HepG2 (cell line): ENCODE data around the gene COG5. TPM values are rescaled to one million over a fixed set of nuclear protein-coding genes. Genes with fewer than 3 reads are reported as not detected.

Experiments used
- CCDC6 ChIP-seq: sonication (generic); formaldehyde crosslinking; IDR thresholded peaks from 2 replicates; pipeline ENCODE4 v1.8.1; 2022; ENCODE audit warnings: mild to moderate bottlenecking, missing genetic modification reagents, moderate library complexity
- DZIP1 ChIP-seq: sonication (generic); formaldehyde crosslinking; IDR thresholded peaks from 2 replicates; pipeline ENCODE4 v1.5.0; 2020; ENCODE audit warnings: mild to moderate bottlenecking, missing genetic modification reagents
- KLF9 ChIP-seq: IDR thresholded peaks from 2 replicates; pipeline ENCODE4 v1.6.1; 2016; ENCODE audit warnings: low read depth
- NR2F6 ChIP-seq, 2 experiments: IDR thresholded peaks; 2 replicates each; pipeline ENCODE4 v1.6.1; 2016; ENCODE audit warnings: antibody characterized with exemption in 1 of 2, mild to moderate bottlenecking in 1 of 2
- POGZ ChIP-seq: sonication (generic); formaldehyde crosslinking; IDR thresholded peaks from 2 replicates; pipeline ENCODE4 v1.4.0; 2020; ENCODE audit warnings: mild to moderate bottlenecking, missing genetic modification reagents
- POLR2G ChIP-seq: fragments of 200-400 bp; formaldehyde crosslinking; IDR thresholded peaks from 2 replicates; pipeline ENCODE4 v1.6.1; 2018; ENCODE audit warnings: mild to moderate bottlenecking, low read depth, low read length, moderate library complexity
- SKI ChIP-seq: fragments of 450-650 bp; IDR thresholded peaks from one replicate; pipeline ENCODE4 v1.6.1; 2018; ENCODE audit warnings: mild to moderate bottlenecking; ENCODE audit not compliant: partially characterized antibody
- SMAD9 ChIP-seq: sonication (generic); formaldehyde crosslinking; IDR thresholded peaks from 2 replicates; pipeline ENCODE4 v1.5.1; 2020; ENCODE audit warnings: mild to moderate bottlenecking, missing genetic modification reagents
- ZFP36L1 ChIP-seq: sonication (generic); formaldehyde crosslinking; IDR thresholded peaks from 2 replicates; pipeline ENCODE4 v1.8.0; 2022; ENCODE audit warnings: mild to moderate bottlenecking, missing genetic modification reagents, moderate library complexity
- ZGPAT ChIP-seq: IDR thresholded peaks from 2 replicates; pipeline ENCODE4 v1.6.1; 2016; ENCODE audit warnings: mild to moderate bottlenecking
- ZNF484 ChIP-seq: sonication (generic); formaldehyde crosslinking; IDR thresholded peaks from 2 replicates; pipeline ENCODE4 v1.5.1; 2020; ENCODE audit warnings: mild to moderate bottlenecking, low read depth, missing genetic modification reagents, borderline replicate concordance
- polyA plus RNA-seq, 8 experiments: library from polyadenylated mRNA; depleted of rRNA in 3 of 8; stranded (reverse) in 7 of 8; unstranded in 1 of 8; fragments of >200 nt; fragmentation: Illumina TruSeq in 4 of 8; extraction: Trizol in 4 of 8; gene quantifications; 2 replicates each; pipeline versions ENCODE4 v1.2.1 to v1.2.3, GENCODE V29; 2011 to 2016; ENCODE audit warnings: low read depth in 4 of 8, missing spikeins in 1 of 8, mixed read lengths in 1 of 8; ENCODE audit not compliant: insufficient read depth in 1 of 8
- total RNA-seq, 5 experiments: library from RNA; depleted of rRNA; stranded (reverse); fragments of >200 nt; fragmentation: Illumina TruSeq; extraction: Trizol; gene quantifications; 2 replicates each; pipeline ENCODE4 v1.2.3, GENCODE V29; 2016; ENCODE audit warnings: low read depth in 1 of 5
- TF ChIP-seq, protein P1 (sequence below): sonication (generic); formaldehyde crosslinking; IDR thresholded peaks from one replicate; pipeline ENCODE4 v1.5.1; 2020; ENCODE audit warnings: mild to moderate bottlenecking, missing genetic modification reagents; ENCODE audit errors: not compliant biosample characterization
- TF ChIP-seq, protein P2 (sequence below): IDR thresholded peaks from 2 replicates; pipeline ENCODE4 v1.6.1; 2016; ENCODE audit warnings: missing genetic modification reagents, missing compliant biosample characterization

The COG5 gene
- total and polyA plus RNA-seq, 2 of the 13 experiments (the other 11 are each of a cell fraction or from before 2014, with no cell fraction given): 20.4 to 31.3 TPM

DNA sequence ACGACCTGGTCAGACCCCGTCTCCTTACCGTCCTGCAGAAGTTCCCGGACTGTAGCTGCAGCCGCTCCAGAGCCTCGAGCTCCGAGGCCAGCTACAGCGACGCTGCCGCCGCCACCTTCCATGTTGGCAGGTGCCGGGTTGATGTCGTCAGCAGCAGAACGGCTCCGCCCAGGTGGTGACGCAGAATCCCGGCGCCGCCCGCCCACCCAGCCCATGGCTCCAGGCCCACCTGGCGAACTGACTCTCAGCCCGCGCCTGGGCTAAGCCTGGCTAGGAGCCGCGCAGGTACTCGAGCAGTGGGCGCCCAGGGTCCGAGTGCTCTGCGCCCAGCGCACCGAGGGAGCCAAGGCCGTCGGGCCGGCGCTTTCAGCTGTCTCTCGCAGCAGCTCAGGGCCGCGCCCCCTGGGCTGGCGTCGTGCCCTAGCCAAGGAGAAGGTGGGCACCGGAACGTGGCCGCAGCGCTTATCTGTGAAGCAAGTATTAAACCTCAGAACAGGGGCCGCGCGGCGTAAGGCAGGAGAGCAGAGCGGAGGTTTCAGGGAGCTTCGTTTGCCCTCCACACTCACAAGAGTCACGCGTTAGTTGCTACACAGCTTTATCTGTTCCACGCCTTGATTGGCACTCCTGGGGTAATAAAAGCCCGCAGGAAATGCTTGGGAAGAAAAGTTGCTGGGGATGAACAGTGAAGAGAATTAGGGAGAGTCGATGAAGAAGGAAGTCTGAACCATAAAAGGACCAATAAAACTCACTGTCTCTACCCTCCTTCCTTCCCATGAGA lies at the start of gene COG5, which contains the start of gene DUS4L (continued):
- peak; percentile 92 for TF ChIP-seq POLR2G
- TF ChIP-seq ZNF484 (CRISPR knock-in tag): no peak
- no peak for TF ChIP-seq NR2F6 (IDR thresholded peaks at IDR 0.05)
- TF ChIP-seq NR2F6 (CRISPR knock-in tag; IDR thresholded peaks at IDR 0.05): peak; percentile 37
- peak; percentile 93 for TF ChIP-seq ZGPAT (CRISPR knock-in tag)
- TF ChIP-seq, protein P1, sequence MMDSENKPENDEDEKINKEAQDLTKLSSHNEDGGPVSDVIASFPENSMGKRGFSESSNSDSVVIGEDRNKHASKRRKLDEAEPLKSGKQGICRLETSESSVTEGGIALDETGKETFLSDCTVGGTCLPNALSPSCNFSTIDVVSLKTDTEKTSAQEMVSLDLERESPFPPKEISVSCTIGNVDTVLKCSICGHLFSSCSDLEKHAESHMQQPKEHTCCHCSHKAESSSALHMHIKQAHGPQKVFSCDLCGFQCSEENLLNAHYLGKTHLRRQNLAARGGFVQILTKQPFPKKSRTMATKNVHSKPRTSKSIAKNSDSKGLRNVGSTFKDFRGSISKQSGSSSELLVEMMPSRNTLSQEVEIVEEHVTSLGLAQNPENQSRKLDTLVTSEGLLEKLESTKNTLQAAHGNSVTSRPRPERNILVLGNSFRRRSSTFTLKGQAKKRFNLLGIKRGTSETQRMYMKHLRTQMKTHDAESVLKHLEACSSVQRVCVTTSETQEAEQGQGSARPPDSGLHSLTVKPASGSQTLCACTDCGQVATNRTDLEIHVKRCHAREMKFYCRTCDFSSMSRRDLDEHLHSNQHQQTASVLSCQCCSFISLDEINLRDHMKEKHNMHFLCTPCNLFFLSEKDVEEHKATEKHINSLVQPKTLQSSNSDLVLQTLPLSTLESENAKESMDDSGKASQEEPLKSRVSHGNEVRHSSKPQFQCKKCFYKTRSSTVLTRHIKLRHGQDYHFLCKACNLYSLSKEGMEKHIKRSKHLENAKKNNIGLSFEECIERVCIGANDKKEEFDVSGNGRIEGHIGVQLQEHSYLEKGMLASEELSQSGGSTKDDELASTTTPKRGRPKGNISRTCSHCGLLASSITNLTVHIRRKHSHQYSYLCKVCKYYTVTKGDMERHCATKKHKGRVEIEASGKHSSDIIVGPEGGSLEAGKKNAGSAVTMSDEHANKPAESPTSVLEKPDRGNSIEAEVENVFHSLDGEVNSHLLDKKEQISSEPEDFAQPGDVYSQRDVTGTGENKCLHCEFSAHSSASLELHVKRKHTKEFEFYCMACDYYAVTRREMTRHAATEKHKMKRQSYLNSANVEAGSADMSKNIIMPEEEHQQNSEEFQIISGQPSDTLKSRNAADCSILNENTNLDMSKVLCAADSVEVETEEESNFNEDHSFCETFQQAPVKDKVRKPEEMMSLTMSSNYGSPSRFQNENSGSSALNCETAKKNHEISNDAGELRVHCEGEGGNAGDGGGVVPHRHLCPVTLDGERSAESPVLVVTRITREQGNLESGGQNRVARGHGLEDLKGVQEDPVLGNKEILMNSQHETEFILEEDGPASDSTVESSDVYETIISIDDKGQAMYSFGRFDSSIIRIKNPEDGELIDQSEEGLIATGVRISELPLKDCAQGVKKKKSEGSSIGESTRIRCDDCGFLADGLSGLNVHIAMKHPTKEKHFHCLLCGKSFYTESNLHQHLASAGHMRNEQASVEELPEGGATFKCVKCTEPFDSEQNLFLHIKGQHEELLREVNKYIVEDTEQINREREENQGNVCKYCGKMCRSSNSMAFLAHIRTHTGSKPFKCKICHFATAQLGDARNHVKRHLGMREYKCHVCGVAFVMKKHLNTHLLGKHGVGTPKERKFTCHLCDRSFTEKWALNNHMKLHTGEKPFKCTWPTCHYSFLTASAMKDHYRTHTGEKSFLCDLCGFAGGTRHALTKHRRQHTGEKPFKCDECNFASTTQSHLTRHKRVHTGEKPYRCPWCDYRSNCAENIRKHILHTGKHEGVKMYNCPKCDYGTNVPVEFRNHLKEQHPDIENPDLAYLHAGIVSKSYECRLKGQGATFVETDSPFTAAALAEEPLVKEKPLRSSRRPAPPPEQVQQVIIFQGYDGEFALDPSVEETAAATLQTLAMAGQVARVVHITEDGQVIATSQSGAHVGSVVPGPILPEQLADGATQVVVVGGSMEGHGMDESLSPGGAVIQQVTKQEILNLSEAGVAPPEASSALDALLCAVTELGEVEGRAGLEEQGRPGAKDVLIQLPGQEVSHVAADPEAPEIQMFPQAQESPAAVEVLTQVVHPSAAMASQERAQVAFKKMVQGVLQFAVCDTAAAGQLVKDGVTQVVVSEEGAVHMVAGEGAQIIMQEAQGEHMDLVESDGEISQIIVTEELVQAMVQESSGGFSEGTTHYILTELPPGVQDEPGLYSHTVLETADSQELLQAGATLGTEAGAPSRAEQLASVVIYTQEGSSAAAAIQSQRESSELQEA (CRISPR knock-in tag): peak; percentile 90
- peak; percentile 86 for TF ChIP-seq CCDC6
- TF ChIP-seq POGZ: peak; percentile 98
- peak; percentile 80; the same call in 1 of the 2 replicates for TF ChIP-seq DZIP1 (CRISPR knock-in tag)
- TF ChIP-seq KLF9 (CRISPR knock-in tag): peak; percentile 84
- peak; percentile 64; the same call in 1 of the 2 replicates for TF ChIP-seq ZFP36L1
- TF ChIP-seq SKI: no peak
- TF ChIP-seq SMAD9 (CRISPR knock-in tag): peak; percentile 65; the same call in 1 of the 2 replicates
- TF ChIP-seq, protein P2, sequence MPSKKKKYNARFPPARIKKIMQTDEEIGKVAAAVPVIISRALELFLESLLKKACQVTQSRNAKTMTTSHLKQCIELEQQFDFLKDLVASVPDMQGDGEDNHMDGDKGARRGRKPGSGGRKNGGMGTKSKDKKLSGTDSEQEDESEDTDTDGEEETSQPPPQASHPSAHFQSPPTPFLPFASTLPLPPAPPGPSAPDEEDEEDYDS (CRISPR knock-in tag): peak; percentile 80
